ENCODE results near the gene ADAMTS6.
"Not testable (repeated sequence)": the region's sequence is repeated elsewhere in the genome, so short reads cannot be mapped to it uniquely, and the experiment has no call there.

ADAMTS6 gene

GRCh38 chr5:65366655-65367054 is 115.1 kb downstream of the ADAMTS6 start:
- DNase-seq (ENCODE audit: low read depth in 2 of 2) = no peak

- DNase-seq (ENCODE audit: low read depth in 2 of 2) = no peak
These were observed 116.8 kb downstream of the ADAMTS6 start for GRCh38 chr5:65364907-65365306.

- DNase-seq (ENCODE audit: low read depth in 2 of 2) = no peak
These were observed 118.2 kb downstream of the ADAMTS6 start for GRCh38 chr5:65363499-65363898.

- DNase-seq (ENCODE audit: low read depth in 2 of 2) = no peak
These were observed 121.7 kb downstream of the ADAMTS6 start for GRCh38 chr5:65359981-65360380.

- no peak for DNase-seq (ENCODE audit: low read depth in 2 of 2)
These were observed 122.2 kb downstream of the ADAMTS6 start for GRCh38 chr5:65359569-65359968.

- DNase-seq (ENCODE audit: low read depth in 2 of 2) = no peak
These were observed 125.4 kb downstream of the ADAMTS6 start for GRCh38 chr5:65356274-65356673.

- no peak for DNase-seq (ENCODE audit: low read depth in 2 of 2)
These were observed 126.4 kb downstream of the ADAMTS6 start for GRCh38 chr5:65355301-65355700.

GRCh38 chr5:65341835-65342234 is 139.9 kb downstream of the ADAMTS6 start:
- DNase-seq (ENCODE audit: low read depth in 2 of 2) = no peak

- DNase-seq (ENCODE audit: low read depth in 2 of 2) = no peak
These were observed 143.0 kb downstream of the ADAMTS6 start for GRCh38 chr5:65338606-65339151.

GRCh38 chr5:65334077-65334476 is 147.6 kb downstream of the ADAMTS6 start:
- no peak for DNase-seq (ENCODE audit: low read depth in 2 of 2)

- no peak for DNase-seq (ENCODE audit: low read depth in 2 of 2)
These were observed 149.1 kb downstream of the ADAMTS6 start for GRCh38 chr5:65332591-65332990.

GRCh38 chr5:65329266-65329665 is 152.5 kb downstream of the ADAMTS6 start:
- no peak for DNase-seq (ENCODE audit: low read depth in 2 of 2)

- no peak for DNase-seq (ENCODE audit: low read depth in 2 of 2)
These were observed 154.1 kb downstream of the ADAMTS6 start for GRCh38 chr5:65327582-65327981.

- no peak for DNase-seq (ENCODE audit: low read depth in 2 of 2)
These were observed 154.8 kb downstream of the ADAMTS6 start for GRCh38 chr5:65326922-65327321.

- no peak for DNase-seq (ENCODE audit: low read depth in 2 of 2)
These were observed 157.5 kb downstream of the ADAMTS6 start for GRCh38 chr5:65324226-65324625.

- DNase-seq (ENCODE audit: low read depth in 2 of 2) = not testable (repeated sequence)
These were observed 161.0 kb downstream of the ADAMTS6 start for GRCh38 chr5:65320704-65321103.

- no peak for DNase-seq (ENCODE audit: low read depth in 2 of 2)
These were observed 161.5 kb downstream of the ADAMTS6 start for GRCh38 chr5:65320250-65320649.

- no peak for DNase-seq (ENCODE audit: low read depth in 2 of 2)
These were observed 173.8 kb downstream of the ADAMTS6 start for GRCh38 chr5:65307931-65308330.

- DNase-seq (ENCODE audit: low read depth in 2 of 2) = no peak
These were observed 174.6 kb downstream of the ADAMTS6 start for GRCh38 chr5:65307088-65307487.

- no peak for DNase-seq (ENCODE audit: low read depth in 2 of 2)
These were observed 175.8 kb downstream of the ADAMTS6 start for GRCh38 chr5:65305913-65306312.

GRCh38 chr5:65299861-65300260 is 181.9 kb downstream of the ADAMTS6 start:
- no peak for DNase-seq (ENCODE audit: low read depth in 2 of 2)

- no peak for DNase-seq (ENCODE audit: low read depth in 2 of 2)
These were observed 185.7 kb downstream of the ADAMTS6 start for GRCh38 chr5:65296067-65296466.

GRCh38 chr5:65292196-65292595 is 189.5 kb downstream of the ADAMTS6 start:
- DNase-seq (ENCODE audit: low read depth in 2 of 2) = no peak

- DNase-seq (ENCODE audit: low read depth in 2 of 2) = no peak
These were observed 191.0 kb downstream of the ADAMTS6 start for GRCh38 chr5:65290677-65291076.
